LNCAP (cell line): Measurements from ENCODE around the gene KCNQ1OT1.

Experiments
- CTCF ChIP-seq: fragments of 450-650 bp; IDR thresholded peaks from 2 replicates; pipeline ENCODE4 v1.5.1; 2017; ENCODE audit warnings: mild to moderate bottlenecking

KCNQ1OT1 gene

GRCh38 chr11:2587976-2588748 lies 111.6 kb downstream of the KCNQ1OT1 start:
- no peak for TF ChIP-seq CTCF

GRCh38 chr11:2587132-2587930 lies 112.5 kb downstream of the KCNQ1OT1 start:
- TF ChIP-seq CTCF: no peak

- TF ChIP-seq CTCF: no peak
These were observed 113.0 kb downstream of the KCNQ1OT1 start for GRCh38 chr11:2586793-2587131.

GRCh38 chr11:2586087-2586792 lies 113.6 kb downstream of the KCNQ1OT1 start:
- TF ChIP-seq CTCF: no peak

GRCh38 chr11:2585566-2586086 lies 114.2 kb downstream of the KCNQ1OT1 start:
- TF ChIP-seq CTCF: no peak

GRCh38 chr11:2584812-2585565 lies 114.8 kb downstream of the KCNQ1OT1 start:
- no peak for TF ChIP-seq CTCF

GRCh38 chr11:2584434-2584811 lies 115.4 kb downstream of the KCNQ1OT1 start:
- no peak for TF ChIP-seq CTCF
